SU-DHL-6 (cell line): ENCODE results near the gene TRAPPC10.
A peak's percentile ranks its signal among the peaks of the same experiment; 100 is the strongest.

Source experiments
- EZH2phosphoT487 ChIP-seq: fragments of 200-600 bp; sonication (generic), shearing (Covaris generic); conservative IDR thresholded peaks from 2 replicates; pipeline ENCODE4 v1.6.1; 2018; ENCODE audit warnings: mild to moderate bottlenecking, antibody characterized with exemption, low read length, moderate library complexity, mixed read lengths
- TF ChIP-seq, protein P1 (sequence below): fragments of 200-600 bp; sonication (generic); IDR thresholded peaks from one replicate; pipeline ENCODE4 v1.5.1; 2017; ENCODE audit warnings: antibody characterized with exemption, mild to moderate bottlenecking, low read length, moderate library complexity; ENCODE audit not compliant: insufficient read depth, poor library complexity, severe bottlenecking

DNA sequence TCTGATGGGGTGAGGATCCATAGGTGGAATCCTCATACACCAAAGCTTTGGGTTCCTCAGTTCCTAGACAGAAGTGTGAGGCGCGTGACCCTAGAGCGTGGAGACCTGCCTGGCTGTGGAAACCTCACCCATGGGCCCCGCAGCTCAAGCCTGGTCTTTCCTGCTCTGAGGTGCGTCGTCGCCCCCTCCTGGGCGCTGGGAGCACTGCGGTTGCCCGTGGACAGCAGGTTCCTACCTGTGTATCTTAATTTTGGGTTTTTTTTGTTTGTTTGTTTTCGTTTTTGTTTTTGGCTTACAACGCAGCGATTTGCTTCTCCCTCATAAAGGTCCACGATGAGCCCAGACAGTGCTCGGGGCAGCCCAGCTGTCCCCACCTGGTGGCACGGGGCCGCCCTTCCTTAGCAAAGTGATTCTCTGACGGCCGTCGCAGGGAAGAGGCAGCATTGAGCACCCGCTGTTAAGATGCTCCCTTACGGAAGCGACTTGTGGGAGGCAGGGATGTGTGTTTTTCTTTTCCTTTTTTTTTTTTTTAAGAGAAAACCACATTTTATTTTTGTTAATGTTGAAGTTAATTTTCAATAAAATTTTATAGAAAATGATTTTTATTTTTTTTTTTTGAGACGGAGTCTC is 36.5 kb upstream of the TRAPPC10 start:
- TF ChIP-seq, protein P1, sequence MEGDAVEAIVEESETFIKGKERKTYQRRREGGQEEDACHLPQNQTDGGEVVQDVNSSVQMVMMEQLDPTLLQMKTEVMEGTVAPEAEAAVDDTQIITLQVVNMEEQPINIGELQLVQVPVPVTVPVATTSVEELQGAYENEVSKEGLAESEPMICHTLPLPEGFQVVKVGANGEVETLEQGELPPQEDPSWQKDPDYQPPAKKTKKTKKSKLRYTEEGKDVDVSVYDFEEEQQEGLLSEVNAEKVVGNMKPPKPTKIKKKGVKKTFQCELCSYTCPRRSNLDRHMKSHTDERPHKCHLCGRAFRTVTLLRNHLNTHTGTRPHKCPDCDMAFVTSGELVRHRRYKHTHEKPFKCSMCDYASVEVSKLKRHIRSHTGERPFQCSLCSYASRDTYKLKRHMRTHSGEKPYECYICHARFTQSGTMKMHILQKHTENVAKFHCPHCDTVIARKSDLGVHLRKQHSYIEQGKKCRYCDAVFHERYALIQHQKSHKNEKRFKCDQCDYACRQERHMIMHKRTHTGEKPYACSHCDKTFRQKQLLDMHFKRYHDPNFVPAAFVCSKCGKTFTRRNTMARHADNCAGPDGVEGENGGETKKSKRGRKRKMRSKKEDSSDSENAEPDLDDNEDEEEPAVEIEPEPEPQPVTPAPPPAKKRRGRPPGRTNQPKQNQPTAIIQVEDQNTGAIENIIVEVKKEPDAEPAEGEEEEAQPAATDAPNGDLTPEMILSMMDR = peak; percentile 89
- TF ChIP-seq EZH2phosphoT487 = no peak
